GM18861 (cell line): Measurements from ENCODE around the gene PDCD10.

ENCODE experiments used
- ATAC-seq: cut with Tn5 transposase; IDR thresholded peaks from one replicate; pipeline ENCODE4 v1.9.1; 2021; ENCODE audit not compliant: unreplicated experiment

PDCD10 gene

DNA sequence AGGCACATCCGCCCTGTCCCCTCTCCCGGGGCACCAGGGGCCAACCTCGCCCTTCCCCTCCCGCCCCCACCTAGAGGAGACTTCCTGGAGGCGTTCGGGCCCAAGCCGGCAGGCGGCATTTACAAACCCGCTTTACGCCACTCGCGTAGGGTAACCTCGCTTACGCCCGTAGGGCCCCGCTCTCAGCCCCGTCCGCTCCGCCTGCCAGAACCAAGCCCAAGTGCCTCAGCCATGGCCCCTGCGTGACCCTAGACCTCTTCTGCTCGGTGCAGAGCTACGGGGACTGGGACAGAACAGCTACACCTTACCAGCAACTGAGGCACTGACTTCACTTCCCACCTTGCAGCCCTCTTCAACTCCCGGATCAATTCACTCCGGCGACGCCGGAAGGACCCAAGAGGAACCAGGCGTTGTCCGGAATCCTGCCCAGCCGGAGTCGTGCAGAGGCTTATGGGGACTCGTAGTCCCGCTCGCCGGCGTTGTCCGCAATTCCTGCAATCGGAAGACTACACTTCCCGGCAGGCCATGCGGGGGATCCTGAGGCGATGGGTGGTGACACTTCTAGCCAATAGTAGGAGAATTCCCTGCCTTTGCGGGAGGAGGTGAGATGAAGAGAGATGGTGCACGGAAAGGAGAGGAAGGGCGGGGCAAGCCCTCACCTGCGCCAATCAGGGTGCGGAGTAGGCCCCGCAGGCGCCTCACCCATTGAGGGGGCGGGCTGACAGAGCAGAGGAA is at the start of gene PDCD10:
PDCD10 (minus strand) TSS at position 395 of the 735 bp plus-strand sequence. CDS start 14,735 bp downstream, outside the sequence.
- ATAC-seq: peak; percentile 85

DNA sequence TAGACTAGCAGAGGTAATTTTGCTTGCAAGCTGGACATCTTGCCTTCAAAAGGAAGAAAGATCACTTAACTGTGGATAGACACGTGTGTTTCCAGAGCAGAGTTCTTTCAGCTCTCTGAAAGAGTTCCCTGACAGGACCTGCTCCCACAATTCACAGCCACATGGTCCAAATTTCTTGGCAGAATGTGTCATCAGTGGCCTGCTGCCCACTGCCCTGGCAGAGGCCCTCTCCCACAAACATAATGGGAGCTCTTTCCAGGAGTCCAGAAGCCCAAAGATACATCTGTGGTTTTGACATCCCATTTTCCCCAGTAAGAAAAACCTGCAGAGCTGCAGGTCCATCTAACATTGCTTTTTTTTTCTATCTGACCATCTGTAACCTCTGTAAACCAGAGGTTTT is 49.1 kb upstream of the PDCD10 start:
- no peak for ATAC-seq

DNA sequence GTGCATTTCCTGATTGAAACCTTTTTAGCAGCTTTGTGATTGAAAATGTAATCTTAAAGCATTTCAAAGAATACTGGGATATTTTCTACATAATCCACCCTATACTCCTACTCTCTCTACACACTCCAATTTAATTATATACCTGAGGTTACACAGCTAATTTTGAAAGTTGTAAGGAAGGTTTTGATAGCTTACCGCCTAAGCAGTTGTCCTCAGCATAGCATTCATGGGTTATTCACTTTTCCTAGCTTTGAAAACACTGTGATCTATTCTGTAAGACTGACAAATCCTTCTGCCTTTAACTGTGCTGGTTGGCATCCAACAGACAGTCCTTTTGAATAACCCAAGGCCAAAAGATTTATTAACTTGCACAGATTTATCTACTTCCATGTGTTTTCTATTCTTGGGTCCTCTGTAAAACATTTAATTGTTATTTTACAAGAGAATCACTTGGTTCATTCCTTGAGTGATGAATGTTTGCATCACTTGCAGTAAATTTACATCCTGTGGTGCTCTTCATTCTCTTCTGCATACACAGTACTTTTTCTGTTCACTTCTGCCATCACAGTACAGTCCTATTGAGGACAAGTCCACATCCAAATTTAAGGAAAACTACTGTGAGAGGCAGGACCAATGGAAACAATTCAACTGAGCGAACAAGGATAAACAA is 45.7 kb upstream of the PDCD10 start:
- ATAC-seq: no peak

DNA sequence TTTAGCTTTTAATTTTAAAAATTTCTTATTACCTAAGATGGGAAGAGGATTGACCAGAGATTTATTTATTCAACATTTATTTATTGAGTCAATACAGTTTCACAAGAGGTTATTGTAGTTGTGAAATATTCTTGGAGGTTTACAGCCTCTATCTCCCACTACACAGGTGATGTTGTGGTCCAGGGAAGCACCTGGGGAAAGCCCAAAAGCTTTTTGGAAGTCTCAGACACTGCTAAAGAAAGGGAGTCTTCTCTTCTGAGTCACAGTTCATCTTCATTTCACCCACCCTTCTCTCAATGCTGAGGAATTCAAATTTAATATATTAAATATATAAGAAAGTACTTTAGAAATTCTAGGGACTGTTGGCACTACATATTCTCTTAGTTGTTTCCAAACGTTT is 42.7 kb upstream of the PDCD10 start:
- no peak for ATAC-seq

GRCh38 chr3:167776066-167776685 is 41.5 kb upstream of the PDCD10 start:
- no peak for ATAC-seq

- peak; percentile 91 for ATAC-seq
Observed at GRCh38 chr3:167773584-167773983, 38.9 kb upstream of the PDCD10 start.

DNA sequence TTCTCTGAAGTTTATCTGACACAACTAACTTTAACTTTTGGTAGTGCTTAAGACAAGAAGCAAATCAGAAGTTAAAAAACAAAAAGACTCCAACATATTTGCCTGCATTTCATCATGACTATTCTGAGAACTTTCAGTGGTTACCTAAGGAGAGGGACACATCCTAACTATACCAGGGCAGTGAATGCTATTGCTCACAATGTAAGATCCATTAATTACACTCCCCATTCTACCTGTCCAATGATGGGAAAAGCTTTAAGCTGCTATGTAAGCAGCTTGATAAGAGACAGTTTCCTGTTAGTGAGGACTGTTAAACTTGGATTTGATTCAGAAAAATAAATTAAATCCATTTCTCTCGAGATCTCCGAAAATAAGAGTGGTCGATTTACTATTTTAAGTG is 38.3 kb upstream of the PDCD10 start:
- peak; percentile 21 for ATAC-seq

GRCh38 chr3:167762296-167762695 is 27.6 kb upstream of the PDCD10 start:
- ATAC-seq: no peak

DNA sequence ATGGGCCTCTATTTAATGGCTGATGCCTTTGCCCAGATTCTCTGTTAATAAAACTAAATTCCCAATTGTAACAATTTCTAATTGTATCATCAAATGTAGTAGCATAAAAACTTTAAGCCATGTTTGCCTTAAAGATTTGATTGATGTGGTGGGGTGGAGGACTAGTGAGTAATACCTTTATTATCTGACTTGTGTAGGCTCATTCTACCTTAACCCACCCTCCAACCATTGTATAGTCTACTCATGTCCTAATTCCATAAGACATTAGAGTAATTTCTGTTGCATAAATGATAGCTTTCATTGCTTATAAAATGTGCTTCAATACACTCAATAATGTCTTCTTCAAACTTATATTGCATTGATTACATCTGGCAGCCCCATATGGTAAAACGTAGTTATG is 26.6 kb upstream of the PDCD10 start:
- no peak for ATAC-seq

DNA sequence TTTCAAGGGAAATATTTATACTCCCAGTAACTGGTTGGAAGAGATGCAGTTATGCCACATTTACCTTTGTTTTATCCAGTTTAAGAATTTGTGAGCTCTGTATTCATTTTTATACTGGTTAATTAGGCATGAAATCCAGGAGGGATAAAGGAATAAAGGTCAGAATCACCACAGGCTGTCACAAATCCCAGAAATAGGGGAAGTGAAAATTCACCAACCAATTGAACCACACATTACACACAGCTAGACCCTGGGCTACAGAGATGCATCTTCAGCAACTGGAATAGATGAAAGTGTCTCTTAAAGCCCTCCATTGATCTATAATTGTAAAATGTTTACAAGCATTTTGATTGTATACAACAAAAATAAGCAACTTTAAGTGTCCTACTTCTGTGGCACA is 19.4 kb upstream of the PDCD10 start:
- ATAC-seq: no peak

DNA sequence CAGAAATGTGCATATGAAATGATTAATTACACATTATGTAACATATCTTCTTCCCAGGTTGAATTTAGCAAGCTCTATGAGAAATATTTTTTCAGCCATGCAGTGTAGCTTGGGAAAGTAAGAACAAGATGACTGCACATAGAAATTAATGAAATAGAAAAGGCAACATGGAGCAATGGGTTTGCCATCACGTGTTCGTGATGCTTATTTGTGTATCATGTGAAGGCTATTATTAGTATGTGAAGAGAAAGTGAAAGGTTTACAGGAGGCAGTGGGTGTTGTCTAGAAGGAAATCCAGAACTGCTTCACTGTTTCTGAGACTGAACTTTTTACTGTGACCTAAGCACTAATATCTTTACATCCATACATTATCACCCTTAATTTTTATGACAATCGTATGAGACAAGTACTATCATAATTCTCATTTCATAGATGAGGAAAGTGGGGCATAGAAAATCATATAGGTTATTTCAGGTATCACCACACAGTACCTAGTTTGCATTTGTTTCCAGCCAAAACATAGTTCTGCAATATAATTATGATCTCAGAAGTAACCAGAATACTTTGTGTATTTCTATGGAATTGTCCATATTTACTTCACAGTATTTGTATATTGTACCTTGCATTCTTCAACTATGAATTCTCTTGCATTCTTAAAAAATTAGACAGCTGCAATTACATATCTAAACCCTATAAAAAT is 15.7 kb upstream of the PDCD10 start:
- peak; percentile 99 for ATAC-seq

- no peak for ATAC-seq
Observed at GRCh38 chr3:167749728-167750127, 15.0 kb upstream of the PDCD10 start.

DNA sequence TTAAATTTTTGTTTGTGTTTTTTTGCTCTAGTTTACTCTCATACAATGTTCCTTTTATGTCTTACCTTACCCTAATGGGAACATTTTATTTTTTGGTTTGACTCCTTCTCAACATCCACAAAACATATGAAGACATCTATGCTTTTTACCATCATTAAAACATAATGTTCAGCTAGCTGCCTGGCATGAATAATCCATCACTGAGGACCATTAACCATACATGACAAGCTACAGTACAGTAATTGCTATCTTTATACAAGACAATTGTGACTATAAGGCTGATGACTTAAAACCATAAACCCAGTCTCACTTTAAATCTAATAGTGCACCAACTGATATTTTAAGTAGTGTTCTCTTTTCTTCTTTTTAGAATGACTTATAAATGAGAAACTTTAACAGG is 14.5 kb upstream of the PDCD10 start:
- no peak for ATAC-seq

GRCh38 chr3:167743799-167744198 is 9.1 kb upstream of the PDCD10 start:
- ATAC-seq: no peak

- ATAC-seq: no peak
Observed at GRCh38 chr3:167742338-167742737, 7.6 kb upstream of the PDCD10 start.

DNA sequence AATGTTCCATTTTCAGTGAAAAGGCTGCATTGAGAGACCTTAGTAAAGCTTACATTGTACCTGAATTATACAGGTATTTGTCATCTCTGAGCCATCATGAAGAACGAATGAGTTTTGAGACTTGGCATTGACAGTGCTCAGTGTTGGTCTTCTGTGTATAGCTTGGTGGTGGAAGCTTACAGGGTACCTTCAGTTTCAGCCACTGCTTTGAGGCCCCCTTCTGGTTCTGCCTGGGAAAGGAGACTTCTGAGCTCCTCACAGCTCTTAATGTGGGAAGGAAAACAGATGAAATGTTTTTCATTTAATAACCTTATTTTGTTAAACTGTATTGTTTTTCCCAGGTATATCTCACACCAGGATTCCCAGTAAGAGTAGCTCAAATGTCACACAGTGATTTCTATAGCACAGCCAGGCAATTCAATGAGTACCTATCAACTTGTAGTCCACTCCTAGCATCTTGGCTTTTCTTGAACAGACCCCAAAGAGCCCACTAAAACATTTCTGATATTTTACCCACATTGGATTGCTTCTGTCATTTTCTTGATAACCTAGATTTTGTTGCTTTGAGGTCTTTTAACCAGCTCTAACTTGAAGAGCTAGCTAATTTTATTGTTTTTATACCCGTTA is 6.4 kb upstream of the PDCD10 start:
- peak; percentile 93 for ATAC-seq

DNA sequence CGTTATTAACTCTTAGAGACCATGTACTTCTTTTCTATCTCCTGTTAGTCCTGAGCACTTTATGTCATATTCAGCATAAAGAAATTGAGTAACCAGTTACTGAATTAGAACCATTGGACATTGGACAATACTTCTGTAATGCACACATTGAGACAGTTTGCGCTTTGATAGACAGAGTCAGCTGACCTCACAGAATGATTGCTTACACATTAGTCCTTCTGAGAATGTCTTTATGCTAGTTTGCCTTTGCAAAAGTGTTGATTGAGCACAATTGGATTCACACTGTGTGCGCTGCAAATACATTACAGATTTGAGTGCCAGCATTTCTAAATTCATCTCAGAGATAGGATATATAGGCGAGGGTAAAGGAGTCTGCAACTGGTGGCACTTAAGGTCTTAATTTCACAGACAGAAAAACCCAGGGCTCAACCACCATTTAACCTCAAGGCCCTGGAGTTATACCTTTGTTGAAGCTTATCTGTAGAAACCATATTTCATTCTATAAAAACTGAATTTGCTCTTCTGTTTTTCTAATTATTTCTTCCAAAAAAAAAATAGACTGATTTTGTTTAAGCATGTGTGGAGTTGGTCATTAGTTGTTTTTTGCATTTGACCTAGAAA is 4.6 kb upstream of the PDCD10 start:
- no peak for ATAC-seq

DNA sequence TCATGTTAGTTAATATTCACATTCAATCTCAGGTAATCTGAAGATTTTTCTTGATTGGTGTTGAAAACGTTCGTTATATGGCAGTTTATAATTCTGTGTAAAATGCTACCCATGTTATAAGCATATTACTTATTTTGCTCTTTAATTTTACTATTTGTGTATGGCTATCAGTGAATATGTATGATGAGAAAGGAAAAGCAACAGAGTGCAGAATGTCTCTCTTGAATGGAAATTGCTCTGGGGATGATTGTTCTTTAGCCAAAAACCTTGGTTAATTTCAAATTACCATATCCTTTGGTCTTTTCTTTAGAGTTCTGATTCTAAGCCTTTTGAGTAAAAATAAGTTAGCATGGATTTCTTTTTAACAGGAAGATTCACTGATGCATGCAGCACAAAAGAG is 3.3 kb upstream of the PDCD10 start:
- no peak for ATAC-seq

- no peak for ATAC-seq
Observed at GRCh38 chr3:167736997-167737396, 2.3 kb upstream of the PDCD10 start.

- no peak for ATAC-seq
Observed at GRCh38 chr3:167736264-167736787, 1.6 kb upstream of the PDCD10 start.
